Uterus (tissue), 2 donors: ENCODE results near the gene SLC25A46.

Source experiments
- POLR2A ChIP-seq, 2 donors: fragments of 450-650 bp; IDR thresholded peaks; one replicate each; pipeline ENCODE4 v1.6.1; 2016; ENCODE audit warnings: antibody characterized with exemption in 2 of 2, mild to moderate bottlenecking in 1 of 2, moderate library complexity in 1 of 2
- TF ChIP-seq, protein P1 (sequence below), 4 experiments: fragments of 200-600 bp in 2 of 4; fragments of 450-650 bp in 2 of 4; sonication (generic) in 2 of 4; IDR thresholded peaks; one replicate each; pipeline ENCODE4 v1.5.1; 2016 to 2019; ENCODE audit warnings: antibody characterized with exemption in 4 of 4, mild to moderate bottlenecking in 2 of 4, moderate library complexity in 1 of 4

GRCh38 chr5:110702704-110703103 is 36.1 kb upstream of the SLC25A46 start:
- TF ChIP-seq, protein P1, sequence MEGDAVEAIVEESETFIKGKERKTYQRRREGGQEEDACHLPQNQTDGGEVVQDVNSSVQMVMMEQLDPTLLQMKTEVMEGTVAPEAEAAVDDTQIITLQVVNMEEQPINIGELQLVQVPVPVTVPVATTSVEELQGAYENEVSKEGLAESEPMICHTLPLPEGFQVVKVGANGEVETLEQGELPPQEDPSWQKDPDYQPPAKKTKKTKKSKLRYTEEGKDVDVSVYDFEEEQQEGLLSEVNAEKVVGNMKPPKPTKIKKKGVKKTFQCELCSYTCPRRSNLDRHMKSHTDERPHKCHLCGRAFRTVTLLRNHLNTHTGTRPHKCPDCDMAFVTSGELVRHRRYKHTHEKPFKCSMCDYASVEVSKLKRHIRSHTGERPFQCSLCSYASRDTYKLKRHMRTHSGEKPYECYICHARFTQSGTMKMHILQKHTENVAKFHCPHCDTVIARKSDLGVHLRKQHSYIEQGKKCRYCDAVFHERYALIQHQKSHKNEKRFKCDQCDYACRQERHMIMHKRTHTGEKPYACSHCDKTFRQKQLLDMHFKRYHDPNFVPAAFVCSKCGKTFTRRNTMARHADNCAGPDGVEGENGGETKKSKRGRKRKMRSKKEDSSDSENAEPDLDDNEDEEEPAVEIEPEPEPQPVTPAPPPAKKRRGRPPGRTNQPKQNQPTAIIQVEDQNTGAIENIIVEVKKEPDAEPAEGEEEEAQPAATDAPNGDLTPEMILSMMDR (IDR thresholded peaks at IDR 0.05) = no peak
- TF ChIP-seq POLR2A (IDR thresholded peaks at IDR 0.05) = no peak
